ENCODE measurements around the gene PDP2.
"Not testable (repeated sequence)": the region's sequence is repeated elsewhere in the genome, so short reads cannot be mapped to it uniquely, and the experiment has no call there.

PDP2 gene

DNA sequence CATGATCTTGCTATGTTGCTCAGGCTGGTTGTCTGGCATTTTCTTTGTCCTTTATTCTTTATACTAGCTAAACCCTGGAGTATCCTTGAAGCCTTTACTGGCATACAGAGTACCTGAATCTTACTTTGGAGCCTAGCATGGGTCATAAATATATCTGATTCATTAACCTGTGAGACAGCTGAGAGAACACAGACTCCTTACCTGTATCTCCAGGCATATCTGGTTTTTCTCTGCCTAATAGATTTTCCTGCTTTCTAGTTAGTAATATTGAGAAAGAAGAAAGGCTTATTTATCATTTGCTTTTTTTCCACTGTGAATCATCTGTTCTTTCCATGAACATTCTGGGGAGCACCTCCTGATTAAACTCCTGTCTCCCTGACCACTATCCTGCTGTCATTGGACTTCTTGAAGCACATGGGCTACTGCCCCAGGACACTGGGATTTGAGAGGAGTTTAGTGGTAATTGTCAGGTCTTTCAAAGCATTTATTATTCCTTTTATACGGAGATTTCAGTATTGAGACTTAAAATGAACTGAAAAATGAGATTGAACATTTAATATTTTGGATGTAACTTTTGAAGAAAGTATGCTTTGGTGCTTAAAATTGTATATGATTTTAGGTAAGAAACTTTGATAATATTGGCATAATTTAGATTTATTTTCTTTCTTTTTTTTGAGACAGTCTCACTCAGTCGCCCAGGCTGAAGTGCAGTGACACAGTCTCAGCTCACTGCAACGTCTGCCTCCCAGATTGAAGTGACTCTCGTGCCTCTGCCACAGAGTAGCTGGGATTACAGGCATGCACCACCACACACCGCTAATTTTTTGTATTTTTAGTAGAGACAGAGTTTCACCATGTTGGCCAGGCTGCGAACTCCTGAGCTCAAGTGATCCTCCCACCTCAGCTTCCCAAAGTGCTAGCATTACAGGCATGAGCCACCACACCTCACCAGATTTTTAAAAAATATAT lies 8.6 kb downstream of the PDP2 start:
- no peak for DNase-seq

- DNase-seq = no peak
These were observed 9.3 kb downstream of the PDP2 start for GRCh38 chr16:66889622-66890021.

DNA sequence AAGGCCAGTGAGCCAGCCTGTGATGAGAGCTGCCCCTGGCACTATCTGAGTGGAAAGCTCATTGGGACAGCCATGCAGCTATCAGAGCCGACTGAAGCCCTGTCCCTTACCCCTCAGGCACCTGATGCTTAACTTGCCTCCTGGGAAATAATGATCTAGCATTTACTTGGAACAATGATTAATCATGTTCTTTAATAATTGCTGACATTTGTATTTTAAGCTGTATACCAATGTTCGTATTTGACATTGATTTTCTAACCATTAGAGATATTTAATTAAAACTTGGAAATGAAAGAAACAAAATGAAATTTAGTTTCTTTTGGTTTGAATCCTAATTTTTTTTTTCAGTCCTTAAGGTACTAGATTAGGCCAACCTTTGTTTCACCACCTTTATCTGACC lies 10.5 kb downstream of the PDP2 start:
- DNase-seq = no peak

DNA sequence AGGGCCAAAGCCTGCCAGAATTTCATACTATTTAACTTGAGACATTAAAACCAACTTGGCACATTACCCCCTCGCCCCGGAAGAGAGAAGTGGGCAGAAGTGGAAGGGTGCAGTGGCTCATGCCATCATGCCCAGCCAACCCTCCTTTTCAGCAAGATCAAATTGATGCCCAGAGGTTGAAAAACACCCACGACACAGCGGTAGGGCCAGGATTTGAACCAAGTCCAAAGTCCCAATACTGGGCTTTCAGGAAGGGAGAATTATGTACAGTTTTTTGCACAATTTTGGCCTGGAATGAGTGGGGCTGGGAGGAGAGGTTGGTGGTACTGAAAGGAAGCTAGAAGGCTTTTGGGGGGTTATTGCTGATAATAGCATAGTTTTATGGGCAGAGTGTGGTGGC lies 11.0 kb downstream of the PDP2 start:
- DNase-seq = no peak

GRCh38 chr16:66891797-66892196 lies 11.5 kb downstream of the PDP2 start:
- no peak for DNase-seq

- no peak for DNase-seq
These were observed 13.7 kb downstream of the PDP2 start for GRCh38 chr16:66894055-66894454.

DNA sequence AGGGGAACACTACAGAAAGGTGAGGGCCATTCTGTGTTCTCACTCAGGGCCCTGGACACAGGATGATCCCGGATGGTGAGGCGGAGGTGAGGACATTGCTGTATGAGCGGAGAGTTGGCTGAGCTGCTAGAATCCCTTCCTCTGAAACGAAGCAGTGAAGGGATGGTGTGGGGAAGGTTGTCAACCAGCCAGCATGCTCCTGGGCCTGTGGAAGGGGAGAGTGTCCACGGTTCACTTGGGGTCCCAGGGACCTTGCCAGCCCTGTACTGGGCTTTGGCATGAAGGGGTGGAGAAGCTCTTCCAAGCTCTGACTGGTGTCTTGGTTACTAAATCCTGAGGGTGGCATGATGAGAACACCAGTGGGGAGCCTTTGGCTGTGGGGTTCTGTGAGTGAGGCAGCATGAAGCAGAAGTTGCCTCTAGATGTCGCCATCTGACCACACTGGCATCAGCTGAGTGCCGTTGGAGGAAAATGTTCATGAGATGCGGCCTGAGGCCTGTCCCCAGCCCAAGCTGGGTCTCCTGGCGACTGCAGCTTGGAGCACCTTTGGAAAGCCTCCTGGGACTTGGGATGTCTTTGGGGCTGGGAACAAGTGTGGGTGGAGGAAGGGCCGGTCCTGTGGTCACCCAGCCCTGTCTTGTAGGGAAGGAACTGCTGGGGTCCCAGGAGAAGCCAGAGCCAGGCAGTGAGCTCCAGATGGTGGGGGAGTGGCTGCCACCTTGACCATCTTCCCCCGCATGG lies 14.8 kb downstream of the PDP2 start:
- DNase-seq = no peak

DNA sequence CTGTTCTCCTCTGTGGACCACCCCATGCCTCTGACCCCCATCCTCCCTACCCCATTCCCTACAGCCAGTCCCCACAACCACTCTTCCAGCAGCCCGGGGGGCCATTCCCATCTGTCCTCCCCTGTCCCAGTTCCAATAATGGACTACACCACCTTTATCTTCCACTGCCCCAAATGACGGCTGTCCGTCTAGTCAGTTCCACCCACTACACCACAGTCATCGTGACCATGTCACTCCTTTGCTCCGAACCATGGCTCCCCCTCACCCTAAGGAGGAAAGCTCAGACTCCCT lies 15.3 kb downstream of the PDP2 start:
- DNase-seq = no peak

DNA sequence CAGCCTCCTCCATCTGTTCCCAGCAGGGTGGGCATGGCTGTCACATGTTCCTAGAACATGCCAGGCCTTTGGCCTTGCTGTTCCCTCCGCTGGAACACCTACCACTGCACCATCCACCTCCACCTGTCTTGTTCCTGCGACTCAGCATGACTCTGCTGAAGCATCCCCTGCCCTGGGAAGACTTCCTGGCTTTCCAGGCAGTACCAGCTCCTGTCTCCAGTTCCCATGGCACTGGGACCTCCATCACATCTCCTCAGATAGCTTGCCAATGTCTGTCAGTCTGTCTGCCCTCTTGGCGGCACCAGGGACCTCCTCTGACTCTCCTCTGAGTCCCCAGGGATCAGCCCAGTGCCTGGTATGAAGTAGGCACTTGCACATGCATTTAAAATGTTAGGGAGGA lies 15.7 kb downstream of the PDP2 start:
- DNase-seq = no peak

DNA sequence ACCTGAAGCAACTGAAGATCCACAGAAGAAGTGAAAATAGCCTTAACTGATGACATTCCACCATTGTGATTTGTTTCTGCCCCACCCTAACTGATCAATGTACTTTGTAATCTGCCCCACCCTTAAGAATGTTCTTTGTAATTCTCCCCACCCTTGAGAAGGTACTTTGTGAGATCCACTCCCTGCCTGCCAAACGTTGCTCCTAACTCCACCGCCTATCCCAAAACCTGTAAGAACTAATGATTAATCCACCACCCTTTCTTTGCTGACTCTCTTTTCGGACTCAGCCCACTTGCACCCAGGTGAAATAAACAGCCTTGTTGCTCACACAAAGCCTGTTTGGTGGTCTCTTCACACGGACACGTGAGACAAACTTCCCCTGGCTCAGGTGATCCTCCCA lies 16.4 kb downstream of the PDP2 start:
- DNase-seq = not testable (repeated sequence)

DNA sequence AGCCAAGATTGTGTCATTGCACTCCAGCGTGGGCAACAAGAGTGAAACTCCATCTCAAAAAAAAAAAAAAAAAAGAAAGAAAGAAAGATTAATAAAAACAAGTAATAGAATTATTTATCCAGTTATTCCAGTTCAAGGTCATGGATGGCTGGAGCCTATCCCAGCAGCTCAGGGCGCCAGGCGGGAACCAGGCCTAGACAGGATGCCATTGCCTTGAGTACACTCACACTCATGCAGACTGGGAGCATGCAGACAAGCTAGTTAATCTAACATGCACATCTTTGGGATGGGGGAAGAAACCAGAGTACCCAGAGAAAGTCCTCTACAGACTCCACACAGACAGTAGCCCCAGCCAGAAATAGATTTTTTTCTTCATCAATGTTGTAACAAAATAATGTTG lies 17.9 kb downstream of the PDP2 start:
- no peak for DNase-seq

DNA sequence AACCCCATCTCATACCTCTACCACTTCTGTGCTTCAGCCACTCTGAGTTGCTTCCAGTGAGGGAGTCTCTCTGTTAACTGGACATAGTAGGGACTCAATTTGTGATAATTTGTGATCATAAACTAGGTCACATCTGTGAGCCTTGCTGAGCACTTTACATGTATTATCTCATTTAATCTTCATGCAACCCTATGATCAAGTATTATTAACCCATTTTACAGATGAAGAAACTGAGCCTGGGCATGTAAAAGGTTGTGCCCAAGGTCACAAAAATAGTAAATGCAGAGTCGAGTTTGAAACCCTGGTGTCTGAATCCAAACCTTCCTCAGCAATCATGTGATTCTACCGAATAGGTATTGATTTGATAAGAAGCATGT lies 18.6 kb downstream of the PDP2 start:
- no peak for DNase-seq

DNA sequence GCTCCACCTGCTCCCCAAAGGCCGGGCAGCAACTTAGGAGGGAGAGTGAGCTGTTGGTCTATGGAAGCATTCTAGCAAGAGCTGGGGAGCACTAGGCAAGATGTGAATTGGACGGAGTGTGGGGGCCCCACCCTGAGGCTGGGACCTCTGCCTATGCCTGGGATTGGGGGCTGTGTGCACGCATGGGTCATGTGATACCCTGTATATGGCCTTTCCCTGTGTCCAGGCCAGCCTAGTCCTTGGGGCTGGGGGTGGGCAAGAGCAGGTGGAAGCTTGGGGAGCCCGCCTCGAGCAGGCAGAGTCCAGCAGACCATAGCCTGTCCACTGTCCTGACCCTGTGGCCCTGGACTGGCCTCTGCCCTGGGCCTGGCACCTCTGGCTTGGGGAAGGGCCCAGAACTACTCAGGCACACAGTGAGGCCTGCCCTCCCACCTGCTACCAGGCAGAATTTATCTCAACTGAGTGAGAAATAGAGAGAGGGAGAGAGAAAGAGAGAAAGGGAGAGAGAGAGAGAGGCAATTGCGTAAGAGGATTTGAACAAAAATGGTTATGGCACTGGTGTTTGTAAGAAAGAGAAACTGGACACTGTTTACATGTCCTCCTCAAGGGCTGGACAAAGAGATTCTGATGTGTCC lies 19.1 kb downstream of the PDP2 start:
- no peak for DNase-seq

DNA sequence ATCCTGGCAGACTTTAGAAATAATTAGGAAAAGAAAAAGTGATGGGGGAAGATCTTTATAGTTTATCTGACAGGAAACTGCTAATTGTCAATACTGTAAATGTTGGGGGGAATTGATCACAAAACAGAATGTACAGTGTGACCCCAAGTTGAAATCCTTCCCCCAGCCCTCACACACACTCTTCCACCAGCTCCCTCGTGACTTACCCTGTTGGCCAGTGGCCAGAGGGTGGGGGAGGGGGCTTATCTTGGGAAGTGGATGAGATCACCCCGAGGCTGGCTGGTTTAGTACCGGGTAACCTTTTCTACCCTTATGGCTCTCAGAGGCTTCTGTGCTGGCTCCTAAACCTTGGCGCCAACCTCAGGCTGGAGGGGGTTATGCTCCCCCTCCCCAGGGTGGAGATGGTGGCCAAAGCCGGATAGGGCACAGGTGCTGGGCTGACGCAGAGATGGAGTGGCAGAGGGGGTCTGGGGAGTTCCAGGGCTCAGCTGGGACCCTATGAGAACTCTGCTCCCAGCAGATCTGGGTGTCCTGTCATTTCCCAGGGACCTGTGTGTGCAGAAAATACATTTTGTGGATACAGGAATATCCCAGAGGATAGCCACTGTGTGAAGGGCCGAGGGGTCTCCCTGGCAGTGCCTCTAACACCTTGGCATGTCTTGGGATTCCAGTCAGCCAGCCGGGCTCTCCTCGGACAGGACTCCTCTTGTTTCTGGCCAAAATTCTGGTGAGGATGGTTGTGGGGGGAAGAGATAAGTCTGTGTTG lies 19.8 kb downstream of the PDP2 start:
- DNase-seq = no peak

DNA sequence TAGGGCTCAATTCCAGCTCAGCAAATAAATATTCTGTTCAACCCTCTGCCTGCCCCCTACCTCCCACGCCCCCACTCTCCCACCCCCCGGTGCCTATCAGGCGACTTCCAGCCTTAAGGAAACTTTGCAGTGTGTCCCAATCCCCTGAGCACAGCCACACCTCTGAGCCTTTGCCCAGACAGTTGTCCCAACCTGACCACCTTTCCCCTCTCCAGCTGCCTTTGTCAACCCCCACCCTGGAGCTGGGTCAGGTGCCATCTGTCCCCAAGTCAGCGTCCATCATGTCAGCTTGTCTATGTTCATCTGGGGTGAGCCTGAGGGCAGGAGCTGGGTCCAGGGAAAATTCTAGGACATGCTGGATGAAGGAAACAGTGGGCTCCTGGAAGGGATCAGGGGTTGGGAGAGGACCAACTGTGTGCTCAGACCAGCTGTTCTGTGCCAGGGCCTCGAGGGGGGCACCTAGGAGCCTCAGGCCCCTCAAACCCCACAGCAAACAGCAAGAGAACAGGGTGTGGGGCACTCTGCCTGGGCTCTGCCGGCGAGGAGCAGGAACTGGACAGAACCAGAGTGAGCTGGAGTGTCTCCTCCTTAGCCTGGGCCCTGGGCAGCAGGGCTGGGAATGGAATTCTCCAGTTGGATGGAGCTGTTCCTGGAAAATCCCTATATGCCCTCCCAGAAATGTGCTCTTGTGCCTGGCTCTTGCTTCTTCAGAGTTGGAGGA lies 20.6 kb downstream of the PDP2 start:
- DNase-seq = no peak

DNA sequence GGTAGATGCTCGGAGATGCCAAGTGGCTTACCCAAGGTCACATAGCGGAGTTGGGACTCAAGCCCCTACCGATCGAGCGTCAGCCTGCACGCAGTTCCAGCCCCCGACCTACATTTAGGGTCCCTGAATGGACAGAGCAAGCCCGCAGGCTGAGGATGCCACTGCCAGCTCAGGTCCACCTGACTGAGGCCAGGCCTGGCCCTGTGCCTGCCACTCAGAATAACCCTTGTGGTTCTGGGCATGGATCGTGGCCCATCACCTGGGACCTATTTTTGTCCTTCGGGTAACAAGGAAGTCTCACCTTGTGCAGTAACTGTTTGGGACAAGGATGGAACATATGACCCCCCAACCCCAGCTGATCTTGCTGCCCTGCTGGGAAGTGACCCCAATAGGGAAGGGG lies 21.3 kb downstream of the PDP2 start:
- no peak for DNase-seq

DNA sequence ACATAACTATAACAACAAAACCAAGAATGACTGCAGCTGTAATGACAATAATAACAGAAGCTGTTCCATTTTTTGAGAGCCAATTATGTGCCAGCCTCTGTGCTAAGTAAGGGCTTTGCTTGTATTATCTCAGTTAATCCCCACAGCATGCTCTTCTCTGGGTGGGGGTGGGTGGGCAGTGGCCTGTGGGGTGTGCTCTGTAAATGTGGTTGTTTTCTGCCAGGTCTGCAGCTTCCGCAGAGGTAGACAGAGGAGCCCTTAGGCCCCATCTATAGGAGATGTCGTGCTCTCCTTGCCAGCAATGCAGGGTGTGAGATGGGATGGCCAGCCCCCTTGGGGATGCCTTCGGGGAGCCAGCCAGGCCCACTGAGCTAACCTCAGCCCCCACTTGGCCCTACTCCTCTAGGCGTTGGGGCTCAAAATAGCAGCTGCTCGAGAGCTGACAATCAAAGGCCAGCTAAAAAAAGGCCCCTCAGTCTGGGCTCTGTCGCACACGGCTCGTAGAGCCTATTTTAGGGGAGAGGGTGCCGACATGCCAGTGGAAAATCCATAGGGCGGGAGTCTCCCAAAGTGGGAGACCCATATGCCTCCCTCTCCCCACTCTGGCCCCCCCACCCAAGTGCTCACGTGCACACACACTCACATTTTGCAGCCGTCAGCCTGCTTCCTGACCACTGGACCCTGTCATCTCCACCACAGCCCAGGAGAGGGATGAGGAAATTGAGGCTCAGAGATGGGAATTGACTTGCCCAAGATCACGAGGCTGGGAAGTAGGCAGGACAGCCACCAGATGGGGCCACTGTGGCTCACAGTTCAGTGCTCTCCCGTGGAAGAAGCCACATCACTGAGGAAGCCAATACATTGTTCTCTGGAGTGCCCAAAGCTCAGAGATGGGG lies 22.6 kb downstream of the PDP2 start:
- no peak for DNase-seq

GRCh38 chr16:66903544-66904427 lies 23.5 kb downstream of the PDP2 start:
- no peak for DNase-seq

GRCh38 chr16:66904428-66904845 lies 24.1 kb downstream of the PDP2 start:
- no peak for DNase-seq

Data from SIG-M5 (cell line).